ENCODE results near the gene SMARCA2. TPM values are rescaled to one million over a fixed set of nuclear protein-coding genes. Genes with fewer than 3 reads are reported as not detected.
A peak's percentile ranks its signal among the peaks of the same experiment; 100 is the strongest.

The SMARCA2 gene
- total RNA-seq, 1 donor from 2014 or later: 19.7 TPM

DNA sequence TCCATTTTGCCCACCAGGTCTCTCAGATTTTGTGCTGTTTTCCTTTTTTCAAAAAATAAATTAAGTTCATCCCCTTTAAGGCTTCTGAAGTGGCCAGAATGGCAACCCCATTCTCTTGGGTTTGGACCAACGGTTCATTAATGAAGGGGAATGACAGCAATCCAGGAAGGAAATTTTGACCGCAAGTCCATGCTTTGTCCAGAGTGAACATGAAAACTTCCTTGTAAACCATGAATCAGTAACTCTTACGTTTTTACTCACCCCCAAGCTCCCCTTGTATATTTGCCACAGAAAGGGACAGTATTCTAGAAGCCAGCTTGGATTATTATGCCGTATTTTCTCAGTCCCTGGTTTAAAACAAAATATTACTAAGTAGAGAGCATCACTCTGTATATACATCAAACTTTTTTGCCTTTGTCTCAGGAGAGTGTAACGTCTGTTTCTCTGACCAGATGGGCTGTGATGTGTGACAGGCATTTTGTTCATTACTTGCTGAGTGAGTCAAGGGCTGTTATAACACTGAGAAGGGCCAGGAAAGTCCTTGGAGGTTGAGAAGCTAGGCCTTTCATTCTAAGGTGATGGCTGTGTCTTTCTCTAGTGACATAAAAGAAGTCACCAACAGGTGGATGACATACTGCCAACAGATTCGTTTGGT, 148.2 kb downstream of the SMARCA2 start:
- Histone ChIP-seq H3K4me3 (ENCODE audit: low read depth, low read length) (no peak overlapping the region), H3K36me3 (ENCODE audit: control insufficient read depth, insufficient read depth, low read length) (peaks cover 3% of the 10 kb centered on the region), H3K27me3 (ENCODE audit: control insufficient read depth, insufficient read depth, low read length) (no peaks in the 10 kb centered on the region)
- peak; percentile 58 for DNase-seq (ENCODE audit: low read depth)
- TF ChIP-seq, protein P1, sequence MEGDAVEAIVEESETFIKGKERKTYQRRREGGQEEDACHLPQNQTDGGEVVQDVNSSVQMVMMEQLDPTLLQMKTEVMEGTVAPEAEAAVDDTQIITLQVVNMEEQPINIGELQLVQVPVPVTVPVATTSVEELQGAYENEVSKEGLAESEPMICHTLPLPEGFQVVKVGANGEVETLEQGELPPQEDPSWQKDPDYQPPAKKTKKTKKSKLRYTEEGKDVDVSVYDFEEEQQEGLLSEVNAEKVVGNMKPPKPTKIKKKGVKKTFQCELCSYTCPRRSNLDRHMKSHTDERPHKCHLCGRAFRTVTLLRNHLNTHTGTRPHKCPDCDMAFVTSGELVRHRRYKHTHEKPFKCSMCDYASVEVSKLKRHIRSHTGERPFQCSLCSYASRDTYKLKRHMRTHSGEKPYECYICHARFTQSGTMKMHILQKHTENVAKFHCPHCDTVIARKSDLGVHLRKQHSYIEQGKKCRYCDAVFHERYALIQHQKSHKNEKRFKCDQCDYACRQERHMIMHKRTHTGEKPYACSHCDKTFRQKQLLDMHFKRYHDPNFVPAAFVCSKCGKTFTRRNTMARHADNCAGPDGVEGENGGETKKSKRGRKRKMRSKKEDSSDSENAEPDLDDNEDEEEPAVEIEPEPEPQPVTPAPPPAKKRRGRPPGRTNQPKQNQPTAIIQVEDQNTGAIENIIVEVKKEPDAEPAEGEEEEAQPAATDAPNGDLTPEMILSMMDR (IDR thresholded peaks at IDR 0.05; ENCODE audit: insufficient read depth, low read length, severe bottlenecking): no peak
- no peak for FAIRE-seq

DNA sequence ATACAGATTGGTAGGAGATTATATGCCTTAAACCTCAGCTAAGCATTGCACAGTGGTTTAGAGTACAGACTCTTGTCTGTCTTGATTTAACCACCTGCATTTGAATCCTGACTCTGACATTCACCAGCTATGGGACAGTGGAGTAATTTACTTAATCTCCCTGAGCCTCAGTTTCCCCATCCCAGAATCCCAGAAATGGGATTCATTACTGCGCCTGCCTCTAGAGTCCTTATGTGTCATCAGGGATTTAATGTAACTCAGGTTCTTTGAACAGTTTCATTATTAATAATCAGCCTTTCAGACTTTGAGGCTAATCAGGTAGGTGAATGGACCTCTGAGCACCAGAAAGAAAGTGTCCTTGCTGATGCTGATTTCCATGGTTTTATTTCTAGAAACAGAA, 149.1 kb downstream of the SMARCA2 start:
- H3K4me3 ChIP-seq (ENCODE audit: low read depth, low read length): no peak overlapping the region

DNA sequence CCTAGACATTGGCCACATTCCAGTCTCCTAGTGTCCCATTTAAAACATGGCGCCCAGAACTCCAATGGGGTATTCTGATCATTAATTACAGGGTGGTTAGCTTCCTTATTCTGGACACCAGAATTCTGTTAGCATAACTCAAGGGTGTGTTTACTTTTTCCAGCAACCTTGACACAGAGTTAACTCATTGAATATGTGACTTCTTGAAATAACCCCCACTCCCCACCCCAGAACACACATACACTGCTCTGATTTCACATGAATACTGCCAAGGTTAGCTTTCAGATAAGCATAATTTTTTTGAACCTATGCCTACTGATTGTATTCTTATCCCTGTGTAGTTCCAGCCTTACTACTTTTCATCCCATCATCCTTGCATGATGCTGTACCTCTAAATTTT, 151.1 kb downstream of the SMARCA2 start:
- FAIRE-seq: no peak
- DNase-seq (ENCODE audit: low read depth): no peak
- TF ChIP-seq, protein P1 (IDR thresholded peaks at IDR 0.05; ENCODE audit: insufficient read depth, low read length, severe bottlenecking): no peak
- Histone ChIP-seq H3K36me3 (ENCODE audit: control insufficient read depth, insufficient read depth, low read length) (peaks cover 3% of the 10 kb centered on the region), H3K27me3 (ENCODE audit: control insufficient read depth, insufficient read depth, low read length) (no peaks in the 10 kb centered on the region), H3K4me3 (ENCODE audit: low read depth, low read length) (no peak overlapping the region)

More for the DNA sequence above, 149.1 kb downstream of the SMARCA2 start:
- FAIRE-seq: no peak
- DNase-seq (ENCODE audit: low read depth): no peak
- Histone ChIP-seq H3K27me3 (ENCODE audit: control insufficient read depth, insufficient read depth, low read length) (no peaks in the 10 kb centered on the region), H3K36me3 (ENCODE audit: control insufficient read depth, insufficient read depth, low read length) (peaks cover 3% of the 10 kb centered on the region)
- TF ChIP-seq, protein P1 (IDR thresholded peaks at IDR 0.05; ENCODE audit: insufficient read depth, low read length, severe bottlenecking): no peak

DNA sequence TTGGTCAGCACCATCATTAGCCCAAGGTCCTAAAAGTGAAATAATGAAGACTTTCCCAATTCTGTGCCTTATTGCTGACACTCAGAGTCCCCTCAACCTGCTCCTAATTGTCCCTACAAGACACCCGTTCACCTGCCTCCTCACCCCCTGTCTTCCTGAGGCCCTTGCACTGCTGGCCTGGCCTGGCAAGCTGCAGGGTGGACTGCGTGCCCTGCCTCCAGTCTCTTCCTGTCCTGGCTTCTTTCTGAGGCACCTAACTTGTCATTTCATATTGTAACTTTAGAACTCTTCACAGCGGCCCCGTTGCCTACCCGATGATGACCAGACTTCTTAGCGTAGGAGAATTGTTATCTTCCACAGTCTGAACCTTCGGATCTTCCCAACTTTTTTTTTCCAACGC, 153.9 kb downstream of the SMARCA2 start:
- DNase-seq (ENCODE audit: low read depth): no peak
- peaks cover 2% of the 10 kb centered on the region for H3K36me3 ChIP-seq (ENCODE audit: control insufficient read depth, insufficient read depth, low read length)
- H3K27me3 ChIP-seq (ENCODE audit: control insufficient read depth, insufficient read depth, low read length): no peaks in the 10 kb centered on the region
- H3K4me3 ChIP-seq (ENCODE audit: low read depth, low read length): no peak overlapping the region
- FAIRE-seq: no peak
- TF ChIP-seq, protein P1 (IDR thresholded peaks at IDR 0.05; ENCODE audit: insufficient read depth, low read length, severe bottlenecking): no peak

DNA sequence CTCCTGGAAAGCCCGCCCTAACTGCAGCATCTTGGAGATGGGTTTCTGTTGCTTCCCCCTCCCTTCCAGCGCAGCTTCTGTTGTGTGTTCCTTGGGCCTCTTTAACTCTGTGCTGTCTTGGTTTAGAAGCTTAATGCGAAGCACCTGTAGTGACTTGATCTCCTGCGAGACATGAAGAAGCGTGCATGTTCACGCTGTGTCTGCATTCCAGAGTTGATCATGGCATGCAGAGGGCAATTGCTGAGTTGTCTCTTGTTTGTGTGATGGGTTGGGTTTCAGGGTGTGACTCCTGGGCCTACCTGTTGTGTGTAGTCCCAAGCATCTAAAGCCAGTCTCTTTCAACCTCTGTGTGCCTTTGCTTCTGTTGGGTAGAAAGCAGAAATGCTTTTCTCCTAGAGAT, 155.6 kb downstream of the SMARCA2 start:
- peaks cover 2% of the 10 kb centered on the region for H3K36me3 ChIP-seq (ENCODE audit: control insufficient read depth, insufficient read depth, low read length)
- H3K27me3 ChIP-seq (ENCODE audit: control insufficient read depth, insufficient read depth, low read length): no peaks in the 10 kb centered on the region
- TF ChIP-seq, protein P1 (IDR thresholded peaks at IDR 0.05; ENCODE audit: insufficient read depth, low read length, severe bottlenecking): no peak
- no peak overlapping the region for H3K4me3 ChIP-seq (ENCODE audit: low read depth, low read length)
- DNase-seq (ENCODE audit: low read depth) (peak; percentile 98), FAIRE-seq (peak; percentile 100)

DNA sequence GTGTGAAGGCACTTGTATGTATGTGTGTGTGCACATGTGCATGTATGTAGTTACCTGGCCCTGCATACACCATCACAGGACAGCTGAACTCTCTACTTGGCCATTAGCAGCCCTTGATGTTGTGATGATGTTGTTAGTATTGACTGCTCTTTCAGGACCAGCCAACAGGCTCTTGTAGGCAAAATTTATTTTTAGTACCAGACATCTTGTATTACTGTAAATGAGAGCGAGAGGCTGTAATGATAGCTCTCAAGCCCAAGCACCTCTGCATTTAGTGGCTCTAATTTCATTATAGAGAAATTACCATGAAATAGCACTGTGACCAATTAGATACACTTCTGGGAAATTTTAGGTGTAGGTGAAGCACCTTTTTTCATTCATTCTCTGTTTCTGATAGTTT, 158.0 kb downstream of the SMARCA2 start:
- Histone ChIP-seq H3K4me3 (ENCODE audit: low read depth, low read length) (no peak overlapping the region), H3K27me3 (ENCODE audit: control insufficient read depth, insufficient read depth, low read length) (no peaks in the 10 kb centered on the region), H3K36me3 (ENCODE audit: control insufficient read depth, insufficient read depth, low read length) (no peaks in the 10 kb centered on the region)
- TF ChIP-seq, protein P1 (IDR thresholded peaks at IDR 0.05; ENCODE audit: insufficient read depth, low read length, severe bottlenecking): no peak
- DNase-seq (ENCODE audit: low read depth) (no peak), FAIRE-seq (no peak)
